Measurements from ENCODE around the gene PLEKHG4.
A peak's percentile ranks its signal among the peaks of the same experiment; 100 is the strongest.

The PLEKHG4 gene

DNA sequence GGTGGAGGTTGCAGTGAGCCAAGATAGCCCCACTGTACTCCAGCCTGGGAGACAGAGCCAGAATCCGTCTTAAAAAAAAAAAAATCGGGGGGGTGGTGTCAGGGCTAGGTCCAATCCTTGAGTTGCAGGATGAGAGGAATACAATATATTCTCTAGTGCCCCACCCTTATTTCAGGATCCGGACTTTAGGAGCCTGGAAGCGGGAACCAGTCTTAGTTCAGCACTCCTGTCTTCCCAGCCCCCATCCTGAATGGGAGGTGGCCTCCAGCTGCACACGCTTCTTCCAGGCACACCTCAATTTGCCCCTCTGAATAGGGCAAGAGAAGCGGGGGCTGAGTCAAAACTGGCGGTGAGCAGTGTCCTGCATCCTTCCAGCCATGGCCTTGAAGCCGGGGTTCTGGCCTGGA, 33.7 kb upstream of the PLEKHG4 start:
- H3K9me3 ChIP-seq (ENCODE audit: control insufficient read depth in 2 of 2, low read length in 2 of 2), result no peaks in the 10 kb centered on the region
- H3K27me3 ChIP-seq (ENCODE audit: control insufficient read depth in 2 of 2, insufficient read depth in 2 of 2, low read length in 2 of 2), result peaks cover 16 to 20% of the 10 kb centered on the region in 2 donors
- peak overlapping the region; percentile 93 to 95 for H3K27ac ChIP-seq (ENCODE audit: low read depth in 2 of 2, low read length in 2 of 2)
- H3K4me1 ChIP-seq (ENCODE audit: control insufficient read depth in 2 of 2, insufficient read depth in 2 of 2, low read length in 2 of 2), result peaks cover 57 to 59% of the 10 kb centered on the region in 2 donors
- peak overlapping the region; percentile 86 to 87 for H3K9ac ChIP-seq (ENCODE audit: low read depth in 1 of 2, low read length in 2 of 2)
- no peaks in the 10 kb centered on the region for H3K36me3 ChIP-seq (ENCODE audit: control insufficient read depth in 2 of 2, insufficient read depth in 2 of 2, low read length in 2 of 2)
- H3K4me3 ChIP-seq (ENCODE audit: low read length in 2 of 2), result peak overlapping the region; percentile 84 to 85

DNA sequence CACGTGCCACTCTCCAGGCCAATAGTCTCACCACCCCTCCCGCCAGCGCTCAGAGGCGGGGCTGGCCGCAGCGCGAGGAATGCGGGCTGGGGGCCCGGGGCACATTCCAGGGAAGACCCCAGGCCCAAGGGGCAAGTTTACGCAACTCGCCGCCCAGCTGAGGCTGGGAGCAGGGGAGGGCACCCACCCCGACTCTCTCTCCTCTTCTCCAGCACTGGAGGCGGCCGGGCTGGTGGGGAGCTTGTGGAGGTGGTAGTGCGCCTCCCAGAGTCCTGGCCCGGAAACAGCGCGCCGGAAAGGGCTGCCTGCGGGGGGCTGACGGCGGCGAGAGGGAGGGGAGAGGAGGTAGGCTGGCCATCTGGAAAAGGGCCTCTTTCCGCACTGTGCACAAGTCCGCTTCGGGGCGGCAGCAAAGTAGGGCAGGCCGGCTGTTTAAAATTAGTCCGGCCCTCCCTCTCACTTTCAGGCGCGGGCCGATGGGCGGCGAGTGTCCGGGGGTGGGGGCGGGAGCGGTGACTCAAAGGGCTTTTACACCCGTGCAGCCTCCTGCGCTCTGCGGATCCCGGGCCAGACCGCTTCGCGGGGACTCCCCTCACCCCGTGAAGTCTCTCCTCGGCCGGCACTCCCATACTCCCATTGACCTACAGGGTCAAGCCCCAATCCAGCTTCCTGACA, 33.1 kb upstream of the PLEKHG4 start:
- no peaks in the 10 kb centered on the region for H3K36me3 ChIP-seq (ENCODE audit: control insufficient read depth in 2 of 2, insufficient read depth in 2 of 2, low read length in 2 of 2)
- H3K9me3 ChIP-seq (ENCODE audit: control insufficient read depth in 2 of 2, low read length in 2 of 2), result no peaks in the 10 kb centered on the region
- H3K4me3 ChIP-seq (ENCODE audit: low read length in 2 of 2), result peak overlapping the region; percentile 84 to 85
- H3K27ac ChIP-seq (ENCODE audit: low read depth in 2 of 2, low read length in 2 of 2), result peak overlapping the region; percentile 93 to 95
- H3K9ac ChIP-seq (ENCODE audit: low read depth in 1 of 2, low read length in 2 of 2), result peak overlapping the region; percentile 86 to 87
- H3K27me3 ChIP-seq (ENCODE audit: control insufficient read depth in 2 of 2, insufficient read depth in 2 of 2, low read length in 2 of 2), result peaks cover 18 to 24% of the 10 kb centered on the region in 2 donors
- peaks cover 52 to 55% of the 10 kb centered on the region in 2 donors for H3K4me1 ChIP-seq (ENCODE audit: control insufficient read depth in 2 of 2, insufficient read depth in 2 of 2, low read length in 2 of 2)

DNA sequence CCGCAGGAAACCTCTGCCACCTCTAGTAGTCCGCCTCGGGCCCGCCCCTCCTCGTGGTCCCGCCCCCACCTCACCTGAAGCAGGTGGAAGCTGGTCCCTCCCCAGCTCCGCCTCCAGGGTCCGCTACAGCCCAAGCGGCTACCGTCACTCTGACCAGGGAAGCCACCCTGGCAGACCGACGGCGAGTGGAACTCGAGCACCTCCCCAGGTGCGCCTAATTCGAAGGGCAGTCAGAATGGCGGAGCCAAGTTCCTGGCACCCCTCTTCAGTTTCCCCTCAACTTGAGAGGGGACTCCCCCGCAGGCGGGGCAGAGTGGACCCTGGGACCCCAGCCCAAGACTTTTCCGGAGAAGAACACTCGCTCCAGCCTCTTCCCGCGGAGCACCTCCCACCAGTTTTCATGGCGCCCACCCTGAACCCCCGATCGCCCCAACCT, 32.6 kb upstream of the PLEKHG4 start:
- peak overlapping the region; percentile 93 to 95 for H3K27ac ChIP-seq (ENCODE audit: low read depth in 2 of 2, low read length in 2 of 2)
- H3K4me1 ChIP-seq (ENCODE audit: control insufficient read depth in 2 of 2, insufficient read depth in 2 of 2, low read length in 2 of 2), result peaks cover 47 to 51% of the 10 kb centered on the region in 2 donors
- H3K27me3 ChIP-seq (ENCODE audit: control insufficient read depth in 2 of 2, insufficient read depth in 2 of 2, low read length in 2 of 2), result peaks cover 18 to 24% of the 10 kb centered on the region in 2 donors
- H3K9ac ChIP-seq (ENCODE audit: low read depth in 1 of 2, low read length in 2 of 2), result peak overlapping the region; percentile 86 to 87
- H3K9me3 ChIP-seq (ENCODE audit: control insufficient read depth in 2 of 2, low read length in 2 of 2), result no peaks in the 10 kb centered on the region
- H3K36me3 ChIP-seq (ENCODE audit: control insufficient read depth in 2 of 2, insufficient read depth in 2 of 2, low read length in 2 of 2), result no peaks in the 10 kb centered on the region
- H3K4me3 ChIP-seq (ENCODE audit: low read length in 2 of 2), result peak overlapping the region; percentile 84 to 85

DNA sequence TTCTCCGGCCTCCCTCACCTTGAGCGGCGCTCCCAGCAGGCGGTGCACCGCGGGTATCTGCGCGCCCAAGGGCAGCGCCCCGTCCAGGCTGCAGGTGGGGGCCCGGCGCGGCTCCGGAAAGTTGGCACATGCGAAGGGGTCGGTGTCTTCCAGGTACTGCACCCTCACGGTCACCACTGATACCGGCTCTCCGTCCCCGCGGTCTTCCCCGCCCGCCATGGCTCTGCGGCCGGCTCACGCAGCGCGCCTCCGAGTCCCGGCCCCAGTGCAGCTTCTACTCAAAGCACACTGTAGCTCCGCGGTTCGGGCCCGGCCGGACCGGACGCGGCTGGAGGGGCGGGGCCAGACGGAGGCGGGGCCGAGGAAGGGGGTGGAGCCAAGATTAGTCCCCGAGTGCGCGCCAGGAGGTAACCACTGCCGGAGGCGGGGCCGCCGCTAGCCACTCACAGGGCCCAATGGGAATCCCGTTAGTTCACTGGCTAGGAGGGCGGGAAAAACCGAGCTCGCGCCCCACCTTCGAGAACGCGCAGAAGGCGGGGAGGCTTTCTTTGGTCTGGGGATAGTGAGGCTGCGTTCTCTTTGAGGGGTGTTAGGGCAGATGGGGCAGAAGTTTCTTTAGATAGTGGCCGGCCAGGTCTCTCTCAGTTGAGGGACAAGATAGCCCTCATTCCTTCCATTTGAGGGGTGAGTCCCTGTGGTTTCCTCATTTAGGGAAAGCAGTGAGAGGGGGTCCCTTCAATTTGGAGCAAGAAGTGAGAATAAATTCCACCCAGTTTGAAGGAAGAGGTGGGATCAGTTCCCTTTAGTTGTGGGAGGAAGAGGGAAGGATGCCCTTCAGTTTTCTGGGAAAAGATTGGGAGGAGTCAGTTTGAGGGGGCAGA, 31.9 kb upstream of the PLEKHG4 start, which contains the start of gene FHOD1:
FHOD1 (minus strand) TSS at position 290 of the 881 bp plus-strand sequence; CDS start at position 219, 71 bp downstream.
- Histone ChIP-seq H3K27ac (ENCODE audit: low read depth in 2 of 2, low read length in 2 of 2) (peak within 1 kb of the TSS; percentile 93 to 95), H3K36me3 (ENCODE audit: control insufficient read depth in 2 of 2, insufficient read depth in 2 of 2, low read length in 2 of 2) (no peaks in the 10 kb centered on the region), H3K4me1 (ENCODE audit: control insufficient read depth in 2 of 2, insufficient read depth in 2 of 2, low read length in 2 of 2) (peaks cover 40 to 44% of the 10 kb centered on the region in 2 donors), H3K4me3 (ENCODE audit: low read length in 2 of 2) (peak within 1 kb of the TSS; percentile 84 to 85), H3K9ac (ENCODE audit: low read depth in 1 of 2, low read length in 2 of 2) (peak within 1 kb of the TSS; percentile 86 to 87), H3K27me3 (ENCODE audit: control insufficient read depth in 2 of 2, insufficient read depth in 2 of 2, low read length in 2 of 2) (peaks cover 18 to 24% of the 10 kb centered on the region in 2 donors), H3K9me3 (ENCODE audit: control insufficient read depth in 2 of 2, low read length in 2 of 2) (no peaks in the 10 kb centered on the region)

DNA sequence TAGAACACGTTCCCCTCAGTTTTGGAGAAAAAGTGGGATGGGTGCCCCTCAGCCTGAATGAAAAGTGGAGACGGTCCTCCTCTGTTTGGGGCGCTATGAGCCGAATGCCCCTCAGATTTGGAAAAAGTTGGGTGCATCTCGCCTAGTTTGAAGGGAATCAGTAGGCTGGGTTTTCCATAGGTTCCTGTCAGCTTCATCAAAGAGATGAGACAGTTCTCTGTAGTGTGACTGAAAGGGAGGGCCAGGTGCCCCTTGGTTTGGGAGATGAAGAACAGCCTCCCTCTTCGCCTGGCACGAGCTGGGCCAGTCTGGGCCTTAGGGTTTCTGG, 31.3 kb upstream of the PLEKHG4 start:
- Histone ChIP-seq H3K36me3 (ENCODE audit: control insufficient read depth in 2 of 2, insufficient read depth in 2 of 2, low read length in 2 of 2) (no peaks in the 10 kb centered on the region), H3K9ac (ENCODE audit: low read depth in 1 of 2, low read length in 2 of 2) (peak overlapping the region in 1 of 2 donors; percentile 46), H3K27me3 (ENCODE audit: control insufficient read depth in 2 of 2, insufficient read depth in 2 of 2, low read length in 2 of 2) (peaks cover 18 to 24% of the 10 kb centered on the region in 2 donors), H3K27ac (ENCODE audit: low read depth in 2 of 2, low read length in 2 of 2) (no peak overlapping the region), H3K4me1 (ENCODE audit: control insufficient read depth in 2 of 2, insufficient read depth in 2 of 2, low read length in 2 of 2) (peaks cover 38 to 41% of the 10 kb centered on the region in 2 donors), H3K4me3 (ENCODE audit: low read length in 2 of 2) (peak overlapping the region; percentile 44 to 53), H3K9me3 (ENCODE audit: control insufficient read depth in 2 of 2, low read length in 2 of 2) (no peaks in the 10 kb centered on the region)

DNA sequence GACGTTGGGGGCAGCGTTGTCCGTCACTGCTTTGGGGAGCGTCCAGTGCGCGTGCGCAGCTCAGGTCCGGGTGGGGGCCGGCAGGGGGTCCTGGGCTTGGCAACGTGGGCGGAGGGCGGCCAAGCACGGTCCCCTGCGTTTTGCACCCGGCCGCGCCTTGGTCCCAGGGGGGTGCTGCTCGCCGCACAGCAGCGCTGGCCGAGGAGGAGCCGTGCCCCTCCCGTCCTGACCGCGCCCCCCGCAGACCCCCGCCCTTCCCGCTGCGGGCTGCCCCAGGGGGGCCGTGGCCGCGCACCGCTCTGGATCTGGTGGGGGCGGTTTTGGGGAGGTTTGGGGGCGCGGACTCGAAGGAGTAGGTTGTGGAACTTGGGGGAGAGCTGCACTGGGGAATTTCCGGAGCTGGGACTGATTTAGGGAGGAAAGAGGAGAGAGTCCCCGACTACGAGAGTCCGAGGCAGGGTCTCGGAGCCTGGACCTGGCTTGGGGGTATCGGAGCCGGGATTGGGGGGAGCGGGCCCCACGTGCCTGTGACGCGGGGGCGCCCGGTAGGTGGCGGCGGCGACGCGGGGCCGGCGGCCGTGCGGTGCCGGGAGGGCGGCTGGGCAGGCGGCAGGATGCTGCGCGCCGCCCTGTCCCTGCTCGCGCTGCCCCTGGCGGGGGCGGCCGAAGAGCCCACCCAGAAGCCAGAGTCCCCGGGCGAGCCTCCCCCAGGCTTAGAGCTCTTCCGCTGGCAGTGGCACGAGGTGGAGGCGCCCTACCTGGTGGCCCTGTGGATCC, 30.7 kb upstream of the PLEKHG4 start, which contains the start of gene SLC9A5:
SLC9A5 (plus strand) TSS at position 579 of the 777 bp plus-strand sequence; CDS start at position 615, 36 bp downstream.
- H3K9ac ChIP-seq (ENCODE audit: low read depth in 1 of 2, low read length in 2 of 2), result peak within 1 kb of the TSS; percentile 32 to 46
- H3K36me3 ChIP-seq (ENCODE audit: control insufficient read depth in 2 of 2, insufficient read depth in 2 of 2, low read length in 2 of 2), result no peaks in the 10 kb centered on the region
- no peaks in the 10 kb centered on the region for H3K9me3 ChIP-seq (ENCODE audit: control insufficient read depth in 2 of 2, low read length in 2 of 2)
- H3K4me1 ChIP-seq (ENCODE audit: control insufficient read depth in 2 of 2, insufficient read depth in 2 of 2, low read length in 2 of 2), result peaks cover 36 to 40% of the 10 kb centered on the region in 2 donors
- H3K27me3 ChIP-seq (ENCODE audit: control insufficient read depth in 2 of 2, insufficient read depth in 2 of 2, low read length in 2 of 2), result peaks cover 18 to 24% of the 10 kb centered on the region in 2 donors
- peak within 1 kb of the TSS; percentile 44 to 64 for H3K4me3 ChIP-seq (ENCODE audit: low read length in 2 of 2)
- no peak within 1 kb of the TSS for H3K27ac ChIP-seq (ENCODE audit: low read depth in 2 of 2, low read length in 2 of 2)

DNA sequence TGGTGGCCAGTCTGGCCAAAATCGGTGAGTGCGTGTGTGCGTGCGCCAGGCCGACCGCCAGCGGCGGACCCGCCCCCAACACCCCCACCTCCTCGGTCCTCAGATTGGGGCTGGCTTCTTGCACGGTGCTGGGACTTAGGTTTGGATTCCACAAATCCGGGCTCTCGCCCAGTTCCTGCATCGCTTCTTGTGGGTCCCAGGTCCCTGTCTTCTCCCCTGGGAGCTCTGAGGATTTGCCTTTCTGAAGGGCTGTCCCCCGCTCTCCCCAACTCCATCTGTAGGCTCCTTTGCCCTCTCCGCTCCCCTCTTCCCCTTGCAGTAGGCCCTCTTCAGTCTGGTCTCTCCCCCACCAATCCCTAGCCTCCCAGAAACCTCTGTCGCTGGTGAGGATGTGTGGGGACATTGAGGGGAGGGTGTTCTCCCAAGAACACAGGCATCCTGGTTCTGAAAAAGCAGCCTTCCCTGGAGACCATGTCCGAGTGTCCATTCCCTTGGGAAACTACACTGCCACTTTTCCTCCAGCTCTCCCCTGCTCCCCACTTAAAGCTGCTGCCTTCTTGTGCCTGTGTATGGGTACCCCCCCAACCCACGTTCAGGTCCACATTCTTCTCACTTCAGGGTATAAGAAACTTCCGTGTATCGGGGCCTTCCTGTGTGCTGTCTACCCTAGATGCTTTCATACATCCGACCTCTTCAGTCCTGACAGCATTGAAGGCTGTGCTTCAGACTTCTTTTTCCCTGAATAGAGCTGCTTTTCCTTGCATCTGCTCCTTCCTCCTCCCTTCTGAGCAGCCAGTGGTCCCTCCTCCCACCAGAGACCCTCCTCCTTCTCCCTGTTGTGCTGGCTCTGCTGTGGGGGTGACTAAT, 29.9 kb upstream of the PLEKHG4 start:
- peaks cover 18 to 24% of the 10 kb centered on the region in 2 donors for H3K27me3 ChIP-seq (ENCODE audit: control insufficient read depth in 2 of 2, insufficient read depth in 2 of 2, low read length in 2 of 2)
- H3K4me1 ChIP-seq (ENCODE audit: control insufficient read depth in 2 of 2, insufficient read depth in 2 of 2, low read length in 2 of 2), result peaks cover 28 to 33% of the 10 kb centered on the region in 2 donors
- H3K36me3 ChIP-seq (ENCODE audit: control insufficient read depth in 2 of 2, insufficient read depth in 2 of 2, low read length in 2 of 2), result no peaks in the 10 kb centered on the region
- no peaks in the 10 kb centered on the region for H3K9me3 ChIP-seq (ENCODE audit: control insufficient read depth in 2 of 2, low read length in 2 of 2)
- no peak overlapping the region for H3K27ac ChIP-seq (ENCODE audit: low read depth in 2 of 2, low read length in 2 of 2)
- peak overlapping the region in 1 of 2 donors; percentile 46 for H3K9ac ChIP-seq (ENCODE audit: low read depth in 1 of 2, low read length in 2 of 2)
- peak overlapping the region; percentile 44 to 45 for H3K4me3 ChIP-seq (ENCODE audit: low read length in 2 of 2)

DNA sequence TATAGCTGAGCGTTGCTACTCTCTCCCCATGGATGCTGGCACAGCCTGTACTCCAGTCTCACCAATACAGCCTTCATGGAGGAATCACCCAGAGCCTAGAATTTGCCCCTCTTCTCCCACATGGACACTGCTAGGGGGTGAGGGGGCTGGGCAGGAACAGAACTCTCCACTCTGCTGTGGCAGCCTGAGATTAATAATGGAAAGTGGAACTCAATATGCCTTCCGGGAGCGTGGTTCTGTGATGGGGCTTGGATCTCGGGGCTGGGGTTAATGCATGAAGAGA, 29.3 kb upstream of the PLEKHG4 start:
- H3K4me3 ChIP-seq (ENCODE audit: low read length in 2 of 2), result no peak overlapping the region
- H3K9me3 ChIP-seq (ENCODE audit: control insufficient read depth in 2 of 2, low read length in 2 of 2), result no peaks in the 10 kb centered on the region
- no peak overlapping the region for H3K9ac ChIP-seq (ENCODE audit: low read depth in 1 of 2, low read length in 2 of 2)
- H3K27me3 ChIP-seq (ENCODE audit: control insufficient read depth in 2 of 2, insufficient read depth in 2 of 2, low read length in 2 of 2), result peaks cover 18 to 24% of the 10 kb centered on the region in 2 donors
- H3K36me3 ChIP-seq (ENCODE audit: control insufficient read depth in 2 of 2, insufficient read depth in 2 of 2, low read length in 2 of 2), result no peaks in the 10 kb centered on the region
- peaks cover 22 to 27% of the 10 kb centered on the region in 2 donors for H3K4me1 ChIP-seq (ENCODE audit: control insufficient read depth in 2 of 2, insufficient read depth in 2 of 2, low read length in 2 of 2)
- H3K27ac ChIP-seq (ENCODE audit: low read depth in 2 of 2, low read length in 2 of 2), result no peak overlapping the region
